Transverse colon (tissue), 4 donors: ENCODE measurements around the gene MAGI2.

Experiments
- CTCF ChIP-seq, 5 experiments: fragments of 200-600 bp in 3 of 5; fragments of 450-650 bp in 2 of 5; sonication (generic) in 3 of 5; IDR thresholded peaks; 1 replicate in 2 of 5; 2 replicates in 3 of 5; pipeline ENCODE4 v1.5.1; 2016 to 2017; ENCODE audit warnings: antibody characterized with exemption in 5 of 5, inconsistent platforms in 3 of 5, mild to moderate bottlenecking in 2 of 5, moderate library complexity in 1 of 5
- POLR2A ChIP-seq: fragments of 450-650 bp; IDR thresholded peaks from one replicate; pipeline ENCODE4 v1.6.1; 2016; ENCODE audit warnings: antibody characterized with exemption, mild to moderate bottlenecking, moderate library complexity
- POLR2AphosphoS5 ChIP-seq, 3 donors: sonication (generic); formaldehyde crosslinking; IDR thresholded peaks; one replicate each; pipeline ENCODE4 v1.6.1; 2016; ENCODE audit warnings: antibody characterized with exemption in 3 of 3

GRCh38 chr7:78479348-78479747, 974.1 kb downstream of the MAGI2 start:
- TF ChIP-seq POLR2A: no peak
- no peak for TF ChIP-seq CTCF (IDR thresholded peaks at IDR 0.05)
- TF ChIP-seq POLR2AphosphoS5 (IDR thresholded peaks at IDR 0.05): no peak
